ENCODE data around the gene IGSF3.

GRCh38 chr1:116706123-116706522 is 38.6 kb upstream of the IGSF3 start:
- TF ChIP-seq CTCF (IDR thresholded peaks at IDR 0.05) (no peak), POLR2A (IDR thresholded peaks at IDR 0.05) (no peak)
